Panc1 (cell line): ENCODE measurements around the gene MYBPC3.

Source experiments
- CTCF ChIP-seq: fragments of 450-650 bp; IDR thresholded peaks from 2 replicates; pipeline ENCODE4 v1.5.1; 2017; ENCODE audit warnings: mild to moderate bottlenecking
- POLR2AphosphoS5 ChIP-seq: IDR thresholded peaks from 2 replicates; pipeline ENCODE4 v1.6.1; 2012; ENCODE audit warnings: mild to moderate bottlenecking, low read depth, low read length, moderate library complexity
- SIN3A ChIP-seq: IDR thresholded peaks from 2 replicates; pipeline ENCODE4 v1.6.1; 2012; ENCODE audit warnings: low read depth, mild to moderate bottlenecking, low read length, moderate library complexity, borderline replicate concordance; ENCODE audit not compliant: insufficient read depth

GRCh38 chr11:47394050-47394321 is 41.5 kb upstream of the MYBPC3 start:
- TF ChIP-seq CTCF (no peak), POLR2AphosphoS5 (no peak), SIN3A (no peak)
